VCaP (cell line): Measurements from ENCODE around the gene KCTD16.

Experiments
- H3K27ac ChIP-seq: fragments of 450-650 bp; 2 replicates; pipeline ENCODE4 v1.5.1; 2017
- TF ChIP-seq, protein P1 (sequence below): fragments of 450-650 bp; conservative IDR thresholded peaks from 2 replicates; pipeline ENCODE4 v1.5.1; 2017; ENCODE audit warnings: mild to moderate bottlenecking, moderate library complexity

The KCTD16 gene

DNA sequence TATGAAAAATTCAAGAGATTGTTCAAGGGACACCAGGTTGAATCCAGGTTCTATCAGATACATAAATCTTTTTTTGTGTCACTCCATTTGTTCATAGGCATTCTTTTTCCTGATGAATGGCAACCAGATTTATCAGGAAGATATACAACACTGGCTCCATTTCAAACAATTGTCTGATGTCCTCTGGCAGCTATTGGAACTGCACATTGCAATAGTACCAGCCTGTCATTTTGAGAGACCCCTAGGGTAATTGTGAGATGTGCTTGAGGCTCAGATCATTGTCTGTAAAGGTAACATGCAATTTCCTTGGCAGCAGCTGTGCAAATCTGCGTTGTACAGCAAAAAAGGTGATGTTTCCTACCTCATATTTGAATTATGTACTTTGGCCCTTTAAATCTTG lies 25.9 kb downstream of the KCTD16 start:
- TF ChIP-seq, protein P1, sequence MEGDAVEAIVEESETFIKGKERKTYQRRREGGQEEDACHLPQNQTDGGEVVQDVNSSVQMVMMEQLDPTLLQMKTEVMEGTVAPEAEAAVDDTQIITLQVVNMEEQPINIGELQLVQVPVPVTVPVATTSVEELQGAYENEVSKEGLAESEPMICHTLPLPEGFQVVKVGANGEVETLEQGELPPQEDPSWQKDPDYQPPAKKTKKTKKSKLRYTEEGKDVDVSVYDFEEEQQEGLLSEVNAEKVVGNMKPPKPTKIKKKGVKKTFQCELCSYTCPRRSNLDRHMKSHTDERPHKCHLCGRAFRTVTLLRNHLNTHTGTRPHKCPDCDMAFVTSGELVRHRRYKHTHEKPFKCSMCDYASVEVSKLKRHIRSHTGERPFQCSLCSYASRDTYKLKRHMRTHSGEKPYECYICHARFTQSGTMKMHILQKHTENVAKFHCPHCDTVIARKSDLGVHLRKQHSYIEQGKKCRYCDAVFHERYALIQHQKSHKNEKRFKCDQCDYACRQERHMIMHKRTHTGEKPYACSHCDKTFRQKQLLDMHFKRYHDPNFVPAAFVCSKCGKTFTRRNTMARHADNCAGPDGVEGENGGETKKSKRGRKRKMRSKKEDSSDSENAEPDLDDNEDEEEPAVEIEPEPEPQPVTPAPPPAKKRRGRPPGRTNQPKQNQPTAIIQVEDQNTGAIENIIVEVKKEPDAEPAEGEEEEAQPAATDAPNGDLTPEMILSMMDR: peak; percentile 20; the same call in 1 of the 2 replicates
- H3K27ac ChIP-seq: no peak overlapping the region

DNA sequence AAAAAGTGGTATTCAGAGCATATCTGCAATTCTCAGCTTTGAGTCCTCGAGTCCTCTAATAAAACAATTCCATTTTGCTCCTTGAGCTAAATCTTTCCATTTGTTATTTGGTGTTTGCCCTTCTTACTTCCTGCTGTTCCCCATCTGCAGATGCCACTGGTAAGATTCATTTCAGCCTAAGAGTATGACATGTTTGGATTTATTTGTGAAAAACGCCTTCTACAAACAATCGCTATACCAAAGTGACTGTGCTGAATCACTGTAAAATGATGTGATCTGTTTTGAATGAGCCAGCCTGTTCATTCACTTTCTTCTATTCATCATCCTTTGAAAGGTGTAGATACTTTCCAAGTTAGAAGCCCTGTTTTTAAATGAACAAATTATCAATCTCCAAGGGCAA lies 27.7 kb downstream of the KCTD16 start:
- H3K27ac ChIP-seq: no peak overlapping the region
- TF ChIP-seq, protein P1: no peak

DNA sequence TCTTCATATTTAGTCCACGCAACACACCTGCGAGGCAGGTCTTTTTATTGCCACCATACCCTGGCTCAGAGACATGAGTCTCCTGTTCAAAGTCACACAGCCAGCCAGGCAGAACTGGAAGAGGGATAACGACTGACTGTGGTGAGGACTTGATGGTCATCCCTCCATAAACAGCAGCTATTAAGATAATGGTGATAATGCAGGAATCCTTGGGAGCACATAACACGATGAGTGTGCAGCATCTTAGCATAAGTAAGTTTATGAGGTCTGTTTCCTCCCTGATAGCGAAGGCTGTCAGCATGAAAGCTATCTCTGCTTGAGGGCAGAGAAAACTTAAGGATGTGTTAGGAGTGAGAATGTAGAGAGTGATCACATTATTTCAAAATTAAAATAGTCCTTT lies 30.9 kb downstream of the KCTD16 start:
- TF ChIP-seq, protein P1: no peak
- peak overlapping the region; percentile 4; the same call in 1 of the 2 replicates for H3K27ac ChIP-seq

DNA sequence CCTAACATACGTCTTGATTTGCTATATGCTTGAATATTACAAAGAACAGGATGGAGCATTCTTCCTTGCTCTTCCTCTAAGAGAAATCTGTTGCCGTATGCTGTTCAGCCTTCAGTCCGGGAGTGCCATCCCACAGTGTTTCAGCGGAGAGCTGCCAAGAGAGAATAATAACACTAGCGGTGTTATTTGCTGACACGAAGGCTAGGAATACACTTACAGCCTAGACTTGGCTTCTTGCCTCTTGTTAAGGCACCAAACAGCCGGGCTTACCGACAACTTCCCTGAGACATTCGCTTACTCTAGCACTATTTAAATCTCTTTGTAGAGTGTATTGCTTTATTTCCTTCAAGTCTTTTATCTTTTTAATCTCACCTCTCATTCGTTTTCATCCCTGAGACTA lies 31.4 kb downstream of the KCTD16 start:
- peak overlapping the region; percentile 4; the same call in 1 of the 2 replicates for H3K27ac ChIP-seq
- TF ChIP-seq, protein P1: no peak

DNA sequence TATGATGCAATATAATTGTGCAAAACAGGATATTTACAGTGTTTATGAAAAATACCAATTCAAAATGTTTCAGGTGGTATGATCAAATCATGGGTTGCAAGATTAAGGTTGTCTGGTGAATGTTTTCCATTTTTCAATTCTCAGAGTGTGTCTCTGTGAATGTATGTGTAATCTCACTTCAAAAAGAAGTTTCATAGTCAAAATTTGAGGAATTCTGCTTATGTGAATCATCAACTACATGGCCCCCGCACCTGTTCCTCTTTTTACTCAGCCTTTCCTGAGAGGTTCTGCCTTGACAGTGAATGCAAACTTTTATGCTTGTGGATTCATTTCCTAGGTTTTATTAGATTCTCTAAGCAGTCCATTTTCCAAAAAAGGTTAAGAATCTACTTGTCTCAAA lies 32.1 kb downstream of the KCTD16 start:
- no peak overlapping the region for H3K27ac ChIP-seq
- TF ChIP-seq, protein P1: no peak

DNA sequence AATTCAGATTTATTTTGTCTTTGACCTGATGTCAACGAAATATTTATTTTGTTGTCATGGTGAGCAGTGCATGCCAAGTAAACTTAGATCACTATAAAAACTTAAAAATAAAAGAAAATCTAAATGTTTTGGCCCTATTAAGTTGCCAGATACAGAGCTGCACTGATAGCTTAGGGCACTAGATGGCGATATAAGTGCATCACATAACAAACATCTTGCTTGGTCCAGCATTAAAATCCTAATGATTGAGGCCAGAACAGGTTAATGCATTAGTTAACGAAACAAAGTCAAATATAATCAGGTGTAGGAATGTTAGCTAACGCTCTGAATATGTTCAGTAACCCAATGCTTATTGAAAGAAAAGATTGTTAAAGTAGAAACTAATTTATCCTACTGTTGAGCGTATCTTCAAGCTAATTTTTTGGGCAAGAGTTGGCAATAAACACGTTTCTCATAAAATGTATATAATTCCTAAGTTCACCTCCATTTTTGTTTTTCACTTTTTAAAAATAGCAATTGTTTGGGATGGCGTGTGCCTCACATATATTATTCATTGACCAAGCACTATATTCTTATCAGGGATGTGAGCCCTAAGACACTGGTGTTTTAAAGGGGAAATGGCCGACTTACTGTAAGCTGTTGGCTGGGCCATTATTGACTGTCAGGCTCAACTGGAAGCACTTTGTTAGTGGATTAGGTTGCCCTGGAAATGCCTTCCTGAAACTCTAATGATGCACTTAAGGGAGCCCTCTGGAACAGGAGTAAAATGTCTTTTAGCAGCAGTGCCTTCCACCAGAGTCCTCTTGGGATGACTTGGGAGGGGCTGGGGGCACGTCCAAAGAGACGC lies 33.3 kb downstream of the KCTD16 start:
- TF ChIP-seq, protein P1: peak; percentile 96
- H3K27ac ChIP-seq: peak overlapping the region; percentile 52; the same call in 1 of the 2 replicates

DNA sequence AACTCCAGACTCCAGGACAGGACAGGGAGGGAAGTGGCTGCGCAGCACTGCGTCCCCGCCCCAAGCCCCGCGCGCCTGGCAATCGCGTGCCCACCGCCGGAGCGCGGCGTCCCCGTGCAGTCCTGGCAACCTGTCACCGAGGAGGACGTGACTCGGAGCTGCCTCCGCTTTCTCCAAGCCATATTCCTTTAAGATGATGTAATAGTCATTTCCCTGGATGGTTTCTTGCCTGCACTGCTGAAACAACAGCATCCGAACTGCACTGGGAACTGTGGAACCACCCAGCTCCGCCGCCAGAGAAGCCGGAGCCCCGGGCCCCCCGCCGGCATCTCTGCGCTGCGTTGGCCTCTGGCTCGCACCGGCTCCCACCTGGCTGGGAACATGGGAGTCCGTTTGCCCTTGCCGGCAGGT lies 34.5 kb downstream of the KCTD16 start:
- TF ChIP-seq, protein P1: no peak
- H3K27ac ChIP-seq: peak overlapping the region; percentile 52
